PC-3 (cell line): ENCODE results near the gene FGF13. TPM values are rescaled to one million over a fixed set of nuclear protein-coding genes. Genes with fewer than 3 reads are reported as not detected.

ENCODE experiments used
- ATAC-seq: fragments of 200-7000 bp; cut with Tn5 transposase; 2 replicates; pipeline ENCODE4 v1.9.1; 2020; ENCODE audit warnings: mild to moderate bottlenecking, moderate library complexity
- BruUV-seq: library from RNA; stranded (reverse); fragments of 400-500 nt; replicated peaks from 2 replicates; lab custom pipeline; 2021; lab: Mats Ljungman, UMichigan
- CTCF ChIA-PET: fragments of 300-600 bp; sonication (Branson Sonifier 250); formaldehyde crosslinking; loops from one replicate; lab custom pipeline; 2022; ENCODE audit warnings: antibody characterized with exemption; lab: Charles Lee
- POLR2A ChIA-PET: fragments of 300-600 bp; sonication (Branson Sonifier 250); formaldehyde crosslinking; loops from one replicate; lab custom pipeline; 2022; ENCODE audit warnings: antibody characterized with exemption; ENCODE audit not compliant: unreplicated experiment; lab: Charles Lee
- DNase-seq: peaks from one replicate; pipeline ENCODE4 v3.0.0-alpha.2; 2015
- H2AFZ ChIP-seq: fragments of 300-600 bp; sonication (generic); 2 replicates; pipeline ENCODE4 v1.6.0; 2016; ENCODE audit warnings: antibody characterized with exemption, low read length
- H3F3A ChIP-seq: fragments of 300-600 bp; sonication (generic); one replicate; pipeline ENCODE4 v1.6.0; 2017; ENCODE audit warnings: antibody characterized with exemption, low read length, control low read depth, mild to moderate bottlenecking; ENCODE audit not compliant: unreplicated experiment
- H3K27ac ChIP-seq: fragments of 300-600 bp; sonication (generic); 2 replicates; pipeline ENCODE4 v1.5.1; 2016; ENCODE audit warnings: mild to moderate bottlenecking, low read length
- H3K27me3 ChIP-seq: fragments of 300-600 bp; sonication (generic); 2 replicates; pipeline ENCODE4 v1.6.1; 2016; ENCODE audit warnings: low read length, mixed read lengths
- H3K36me3 ChIP-seq: fragments of 300-600 bp; sonication (generic); 2 replicates; pipeline ENCODE4 v1.6.1; 2016; ENCODE audit warnings: low read depth, mixed run types, low read length, mixed read lengths
- H3K4me1 ChIP-seq: fragments of 300-600 bp; sonication (generic); 2 replicates; pipeline ENCODE4 v1.5.1; 2016; ENCODE audit warnings: low read length; ENCODE audit not compliant: insufficient read depth
- H3K4me2 ChIP-seq: fragments of 300-600 bp; sonication (generic); 2 replicates; pipeline ENCODE4 v1.6.0; 2016; ENCODE audit warnings: low read length
- H3K4me3 ChIP-seq: fragments of 300-600 bp; sonication (generic); 2 replicates; pipeline ENCODE4 v1.5.1; 2016; ENCODE audit warnings: mild to moderate bottlenecking, low read length, mixed read lengths
- H3K79me2 ChIP-seq: fragments of 300-600 bp; sonication (generic); 2 replicates; pipeline ENCODE4 v1.6.1; 2017; ENCODE audit warnings: low read length, mixed read lengths
- H3K9ac ChIP-seq: fragments of 300-600 bp; sonication (generic); 2 replicates; pipeline ENCODE4 v1.6.0; 2016; ENCODE audit warnings: mild to moderate bottlenecking, low read length
- H3K9me2 ChIP-seq: fragments of 300-600 bp; sonication (generic); replicated peaks from 2 replicates; pipeline ENCODE4 v1.6.1; 2016; ENCODE audit warnings: mixed run types, low read length, mixed read lengths
- H3K9me3 ChIP-seq: fragments of 300-600 bp; sonication (generic); 2 replicates; pipeline ENCODE4 v1.6.1; 2016; ENCODE audit warnings: low read length, mixed read lengths
- H4K20me1 ChIP-seq: fragments of 300-600 bp; sonication (generic); 2 replicates; pipeline ENCODE4 v1.6.1; 2016; ENCODE audit warnings: low read length, mixed read lengths
- EZH2 ChIP-seq: fragments of 300-600 bp; sonication (generic); IDR thresholded peaks from one replicate; pipeline ENCODE4 v1.6.1; 2017; ENCODE audit warnings: antibody characterized with exemption, mild to moderate bottlenecking, low read length; ENCODE audit not compliant: unreplicated experiment
- EZH2phosphoT487 ChIP-seq: fragments of 300-600 bp; sonication (generic); IDR thresholded peaks from 2 replicates; pipeline ENCODE4 v1.6.1; 2018; ENCODE audit warnings: mild to moderate bottlenecking, antibody characterized with exemption, low read length, borderline replicate concordance
- intact Hi-C: fragments of 100-400 bp; cut with micrococcal nuclease; formaldehyde crosslinking; loops from 2 replicates; pipeline ENCODE4 v1.9.0; 2023
- total RNA-seq: library from RNA; depleted of rRNA; stranded (reverse); fragments of >200 nt; gene quantifications from 2 replicates; pipeline ENCODE4 v1.2.3, GENCODE V29; 2014
- TF ChIP-seq, protein P1 (sequence below): fragments of 300-600 bp; sonication (generic); conservative IDR thresholded peaks from 2 replicates; pipeline ENCODE4 v1.5.1; 2017; ENCODE audit warnings: antibody characterized with exemption, low read depth, mild to moderate bottlenecking, low read length

The FGF13 gene
- total RNA-seq, 1 experiment from 2014 or later = 0.47 TPM

DNA sequence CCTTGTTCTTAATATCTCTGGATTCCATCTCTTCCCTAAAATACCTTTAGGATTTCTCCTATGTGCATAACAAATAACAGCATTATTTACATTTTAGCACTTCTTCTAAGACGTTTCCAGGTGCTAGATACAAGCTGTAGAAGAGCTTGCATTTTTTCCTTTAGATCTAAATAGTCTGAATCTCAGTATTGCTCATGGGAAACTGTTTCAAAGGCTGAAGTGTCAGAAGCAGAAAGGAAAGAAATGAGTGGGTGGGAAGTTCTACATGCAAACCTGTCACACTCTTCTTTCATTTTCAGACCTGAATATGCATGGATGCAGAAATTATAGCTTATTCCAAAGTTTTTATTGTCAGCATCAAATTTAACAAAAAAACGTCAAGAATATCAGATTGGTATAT is 41.8 kb downstream of the FGF13 start:
- no peak overlapping the region for H3K4me2 ChIP-seq
- H3F3A ChIP-seq = no peaks in the 10 kb centered on the region
- no peak overlapping the region for H3K9ac ChIP-seq
- H3K9me3 ChIP-seq = no peaks in the 10 kb centered on the region
- H3K27me3 ChIP-seq = no peaks in the 10 kb centered on the region
- TF ChIP-seq EZH2 = no peak
- H3K4me1 ChIP-seq = no peaks in the 10 kb centered on the region
- H3K4me3 ChIP-seq = no peak overlapping the region
- no peaks in the 10 kb centered on the region for H4K20me1 ChIP-seq
- no peak for ATAC-seq
- no TSS peak for BruUV-seq
- H3K9me2 ChIP-seq = no peaks in the 10 kb centered on the region
- ChIA-PET POLR2A (no interaction called here), CTCF (no interaction called here)
- intact Hi-C loops = no loop called here
- H2AFZ ChIP-seq = no peak overlapping the region
- no peak overlapping the region for H3K27ac ChIP-seq
- no peaks in the 10 kb centered on the region for H3K36me3 ChIP-seq
- no peaks in the 10 kb centered on the region for H3K79me2 ChIP-seq
- no peak for DNase-seq

DNA sequence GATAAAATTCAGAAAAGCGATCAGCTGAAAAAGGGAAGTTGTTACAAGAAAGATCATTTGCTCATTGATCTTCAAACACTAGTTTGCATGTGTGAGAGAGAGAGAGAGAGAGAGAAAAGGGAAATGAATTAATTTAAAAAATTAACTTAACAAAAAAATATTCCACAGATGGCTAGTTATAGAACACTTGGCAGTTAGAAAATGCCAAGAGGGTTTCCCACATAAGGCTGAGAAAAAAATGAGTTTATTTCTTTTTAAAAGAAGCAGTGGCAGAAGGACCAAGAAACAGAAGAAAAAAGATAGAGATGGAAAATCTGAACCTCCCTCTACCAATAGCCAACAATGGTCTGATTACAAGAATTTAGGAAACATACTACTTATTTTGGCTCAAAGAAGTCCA is 47.1 kb downstream of the FGF13 start:
- ChIA-PET CTCF (no interaction called here), POLR2A (no interaction called here)
- no peak overlapping the region for H2AFZ ChIP-seq
- BruUV-seq = no TSS peak
- intact Hi-C loops = no loop called here
- no peaks in the 10 kb centered on the region for H3K9me2 ChIP-seq
- H3K27me3 ChIP-seq = no peaks in the 10 kb centered on the region
- no peak overlapping the region for H3K9ac ChIP-seq
- no peaks in the 10 kb centered on the region for H4K20me1 ChIP-seq
- H3K4me3 ChIP-seq = no peak overlapping the region
- no peak for DNase-seq
- H3K4me2 ChIP-seq = no peak overlapping the region
- no peaks in the 10 kb centered on the region for H3K4me1 ChIP-seq
- no peaks in the 10 kb centered on the region for H3K79me2 ChIP-seq
- H3K9me3 ChIP-seq = no peaks in the 10 kb centered on the region
- H3F3A ChIP-seq = no peaks in the 10 kb centered on the region
- no peak for ATAC-seq
- H3K27ac ChIP-seq = no peak overlapping the region
- no peaks in the 10 kb centered on the region for H3K36me3 ChIP-seq
- TF ChIP-seq EZH2phosphoT487 = no peak
- TF ChIP-seq, protein P1, sequence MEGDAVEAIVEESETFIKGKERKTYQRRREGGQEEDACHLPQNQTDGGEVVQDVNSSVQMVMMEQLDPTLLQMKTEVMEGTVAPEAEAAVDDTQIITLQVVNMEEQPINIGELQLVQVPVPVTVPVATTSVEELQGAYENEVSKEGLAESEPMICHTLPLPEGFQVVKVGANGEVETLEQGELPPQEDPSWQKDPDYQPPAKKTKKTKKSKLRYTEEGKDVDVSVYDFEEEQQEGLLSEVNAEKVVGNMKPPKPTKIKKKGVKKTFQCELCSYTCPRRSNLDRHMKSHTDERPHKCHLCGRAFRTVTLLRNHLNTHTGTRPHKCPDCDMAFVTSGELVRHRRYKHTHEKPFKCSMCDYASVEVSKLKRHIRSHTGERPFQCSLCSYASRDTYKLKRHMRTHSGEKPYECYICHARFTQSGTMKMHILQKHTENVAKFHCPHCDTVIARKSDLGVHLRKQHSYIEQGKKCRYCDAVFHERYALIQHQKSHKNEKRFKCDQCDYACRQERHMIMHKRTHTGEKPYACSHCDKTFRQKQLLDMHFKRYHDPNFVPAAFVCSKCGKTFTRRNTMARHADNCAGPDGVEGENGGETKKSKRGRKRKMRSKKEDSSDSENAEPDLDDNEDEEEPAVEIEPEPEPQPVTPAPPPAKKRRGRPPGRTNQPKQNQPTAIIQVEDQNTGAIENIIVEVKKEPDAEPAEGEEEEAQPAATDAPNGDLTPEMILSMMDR = no peak
- no peak for TF ChIP-seq EZH2

DNA sequence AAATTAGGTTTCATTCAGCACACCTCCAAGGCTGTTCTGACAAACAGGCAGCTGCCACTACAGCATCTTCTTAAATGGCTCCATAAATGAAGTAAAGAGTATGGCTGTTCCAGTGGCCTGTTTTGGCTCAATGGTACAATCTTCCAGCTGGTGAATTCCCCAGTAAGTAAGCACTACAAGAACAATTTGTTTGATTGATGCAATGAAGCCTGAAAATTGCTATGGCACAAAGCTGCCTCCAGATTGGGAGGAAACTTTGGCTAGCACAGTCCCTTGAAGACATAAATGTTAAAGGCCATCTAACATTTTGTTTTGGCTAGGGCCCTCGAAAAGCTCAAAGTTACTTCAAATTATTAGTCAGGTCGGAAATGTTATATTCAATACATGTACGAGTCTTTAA is 47.5 kb downstream of the FGF13 start:
- CTCF ChIA-PET = no interaction called here
- DNase-seq (no peak), ATAC-seq (no peak)
- POLR2A ChIA-PET = no interaction called here
- intact Hi-C loops = no loop called here
- H3K79me2 ChIP-seq = no peaks in the 10 kb centered on the region
- H3K9me2 ChIP-seq = no peaks in the 10 kb centered on the region
- no peaks in the 10 kb centered on the region for H3K27me3 ChIP-seq
- no peaks in the 10 kb centered on the region for H3F3A ChIP-seq
- H3K4me2 ChIP-seq = no peak overlapping the region
- H3K36me3 ChIP-seq = no peaks in the 10 kb centered on the region
- H3K27ac ChIP-seq = no peak overlapping the region
- TF ChIP-seq, protein P1 = no peak
- TF ChIP-seq EZH2 (no peak), EZH2phosphoT487 (no peak)
- no peak overlapping the region for H2AFZ ChIP-seq
- H3K4me3 ChIP-seq = no peak overlapping the region
- no TSS peak for BruUV-seq
- H4K20me1 ChIP-seq = no peaks in the 10 kb centered on the region
- no peaks in the 10 kb centered on the region for H3K9me3 ChIP-seq
- H3K4me1 ChIP-seq = no peaks in the 10 kb centered on the region
- H3K9ac ChIP-seq = no peak overlapping the region
